HG03196 (cell line): ENCODE data around the gene MTSS2.
"Not testable (repeated sequence)": the region's sequence is repeated elsewhere in the genome, so short reads cannot be mapped to it uniquely, and the experiment has no call there.

Experiments used
- ATAC-seq: cut with Tn5 transposase; IDR thresholded peaks from one replicate; pipeline ENCODE4 v1.9.1; 2021; ENCODE audit not compliant: unreplicated experiment

MTSS2 gene

DNA sequence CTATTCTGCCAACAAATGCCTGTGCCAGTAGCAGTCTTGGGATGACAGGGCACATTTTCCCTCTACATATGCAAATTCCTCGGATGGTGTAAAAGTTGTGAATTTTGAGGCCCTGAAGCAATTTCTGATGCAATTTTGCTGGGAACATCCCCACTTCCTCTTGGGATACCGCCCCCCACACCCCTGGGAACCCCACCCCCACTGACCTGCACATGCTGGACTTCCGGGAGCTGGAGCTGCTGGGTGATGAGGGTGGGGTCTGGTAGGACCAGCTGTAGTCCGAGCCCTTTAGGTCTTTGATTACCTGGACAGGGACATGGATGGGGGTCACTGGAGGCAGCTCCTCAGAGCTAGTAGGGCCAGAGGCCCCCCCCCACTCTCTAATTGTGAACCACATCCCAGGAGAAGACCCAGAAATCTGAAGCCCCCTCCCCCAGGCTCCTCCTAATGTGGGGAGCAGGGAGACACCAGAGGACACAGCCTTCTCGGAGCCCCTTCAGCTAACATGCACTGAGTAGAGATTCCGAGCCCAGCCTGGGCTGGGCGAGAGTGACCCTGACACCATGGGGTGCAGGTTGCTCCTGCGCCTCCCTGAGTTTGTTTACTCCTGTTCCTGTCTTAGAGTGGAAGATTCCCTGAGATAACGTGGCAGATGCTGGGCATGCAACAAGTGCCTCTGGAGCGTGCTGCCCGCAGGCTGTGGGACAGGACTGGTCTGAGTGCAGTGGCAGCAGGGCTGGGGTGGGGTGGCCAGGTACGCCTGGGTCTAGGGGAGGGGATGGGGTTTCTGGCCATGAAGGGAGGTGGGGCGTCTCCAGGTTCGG, 9.0 kb downstream of the MTSS2 start:
- no peak for ATAC-seq

DNA sequence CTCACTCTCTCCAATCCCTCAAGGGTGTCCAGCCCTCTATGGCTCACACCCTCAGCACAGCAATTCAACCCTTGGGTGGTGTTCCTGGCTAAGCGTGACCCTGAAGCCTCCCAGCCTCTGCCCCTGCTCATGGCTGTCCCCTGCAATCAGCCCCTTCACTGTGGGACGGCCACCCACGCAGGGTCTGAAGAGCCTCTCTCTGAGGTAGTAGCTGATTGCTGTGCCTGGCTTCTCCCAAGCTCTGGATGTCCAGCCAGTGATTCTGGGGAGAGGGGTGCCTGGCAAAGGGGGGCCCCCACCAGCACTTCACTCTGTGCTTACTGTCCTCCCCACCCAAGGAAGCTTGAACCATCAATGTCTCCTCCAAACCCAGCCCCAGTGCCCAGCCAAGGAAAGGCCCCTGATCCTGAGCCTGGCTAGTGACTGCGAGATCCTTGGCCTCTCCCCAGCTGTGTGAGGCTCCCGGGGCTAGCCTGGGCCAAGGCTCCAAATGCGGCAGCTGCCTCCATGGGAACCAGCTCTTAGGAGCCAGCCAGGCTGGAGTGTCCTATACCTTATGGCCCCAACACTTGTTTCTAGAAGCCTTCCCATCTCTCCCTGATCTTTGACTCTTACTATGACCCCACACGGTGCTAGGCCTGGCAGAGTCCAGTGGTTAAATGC, 9.9 kb downstream of the MTSS2 start:
- ATAC-seq, result no peak

DNA sequence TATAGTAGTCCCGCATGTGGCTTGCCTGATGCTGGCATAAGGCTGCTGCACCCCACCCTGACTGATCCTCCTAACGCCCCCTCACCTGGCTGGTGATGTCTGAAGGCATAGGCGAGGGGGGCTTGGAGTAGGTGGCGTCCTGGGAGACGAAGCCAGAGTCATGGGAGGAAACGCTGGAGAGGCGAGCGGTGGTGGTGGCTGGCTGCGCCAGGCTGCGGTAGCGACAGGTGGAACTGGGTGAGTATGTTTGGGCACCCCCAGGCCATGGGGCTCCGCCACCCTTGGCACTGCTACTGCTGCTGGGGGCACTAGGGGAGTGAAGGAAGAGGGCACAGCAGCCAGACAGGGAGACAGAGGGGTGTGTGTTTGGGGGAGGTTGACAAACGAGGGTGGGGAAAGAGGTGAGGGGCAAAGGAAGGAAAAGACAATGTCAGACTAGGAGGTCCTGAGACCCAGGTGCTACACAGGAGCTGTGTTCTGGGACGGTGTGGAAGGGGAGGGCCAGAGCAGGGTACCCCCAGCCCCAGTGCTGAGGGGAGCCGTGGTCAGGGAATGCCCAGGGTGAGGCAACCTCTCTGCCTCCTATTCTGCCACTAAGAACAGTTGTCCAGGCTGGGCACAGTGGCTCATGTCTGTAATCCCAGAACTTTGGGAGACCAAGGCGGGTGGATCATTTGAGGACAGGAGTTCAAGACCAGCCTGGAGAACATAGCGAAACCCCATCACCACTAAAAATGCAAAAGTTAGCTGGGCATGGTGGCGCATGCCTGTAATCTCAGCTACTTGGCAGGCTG, 11.4 kb downstream of the MTSS2 start:
- ATAC-seq, result no peak

DNA sequence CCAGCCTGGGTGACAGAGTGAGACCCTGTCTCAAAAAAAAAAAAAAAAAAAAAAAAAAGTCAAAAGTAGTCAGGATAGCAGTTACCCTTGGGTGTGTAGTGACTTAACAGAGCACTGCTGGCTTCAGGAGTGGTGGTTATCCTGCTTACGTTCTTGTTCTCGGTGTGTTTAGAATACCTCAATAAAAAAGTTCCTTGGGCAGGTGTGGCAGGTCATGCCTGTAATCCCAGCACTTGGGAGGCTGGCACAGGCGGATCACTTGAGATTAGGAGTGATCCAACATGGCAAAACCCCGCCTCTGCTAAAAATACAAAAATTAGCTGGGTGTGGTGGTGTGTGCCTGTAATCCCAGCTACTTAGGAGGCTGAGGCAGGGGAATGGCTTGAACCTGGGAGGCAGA, 14.9 kb downstream of the MTSS2 start:
- not testable (repeated sequence) for ATAC-seq

DNA sequence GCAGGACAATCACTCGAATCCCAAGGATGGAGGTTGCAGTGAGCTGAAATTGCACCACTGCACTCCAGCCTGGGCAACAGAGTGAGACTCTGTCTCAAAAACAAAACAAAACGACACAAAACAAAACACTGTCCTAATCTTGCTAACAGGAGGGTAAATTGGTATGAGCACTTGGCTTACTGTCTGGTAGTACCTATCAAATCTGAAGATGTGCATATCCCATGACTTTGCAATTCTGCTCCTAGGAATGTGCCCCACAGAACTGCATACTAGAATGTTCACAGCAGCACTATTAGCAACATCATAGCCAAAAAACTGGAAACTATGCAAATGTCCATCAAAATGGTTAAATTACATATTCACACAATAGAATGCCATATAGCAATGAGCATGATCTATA, 15.7 kb downstream of the MTSS2 start:
- no peak for ATAC-seq

DNA sequence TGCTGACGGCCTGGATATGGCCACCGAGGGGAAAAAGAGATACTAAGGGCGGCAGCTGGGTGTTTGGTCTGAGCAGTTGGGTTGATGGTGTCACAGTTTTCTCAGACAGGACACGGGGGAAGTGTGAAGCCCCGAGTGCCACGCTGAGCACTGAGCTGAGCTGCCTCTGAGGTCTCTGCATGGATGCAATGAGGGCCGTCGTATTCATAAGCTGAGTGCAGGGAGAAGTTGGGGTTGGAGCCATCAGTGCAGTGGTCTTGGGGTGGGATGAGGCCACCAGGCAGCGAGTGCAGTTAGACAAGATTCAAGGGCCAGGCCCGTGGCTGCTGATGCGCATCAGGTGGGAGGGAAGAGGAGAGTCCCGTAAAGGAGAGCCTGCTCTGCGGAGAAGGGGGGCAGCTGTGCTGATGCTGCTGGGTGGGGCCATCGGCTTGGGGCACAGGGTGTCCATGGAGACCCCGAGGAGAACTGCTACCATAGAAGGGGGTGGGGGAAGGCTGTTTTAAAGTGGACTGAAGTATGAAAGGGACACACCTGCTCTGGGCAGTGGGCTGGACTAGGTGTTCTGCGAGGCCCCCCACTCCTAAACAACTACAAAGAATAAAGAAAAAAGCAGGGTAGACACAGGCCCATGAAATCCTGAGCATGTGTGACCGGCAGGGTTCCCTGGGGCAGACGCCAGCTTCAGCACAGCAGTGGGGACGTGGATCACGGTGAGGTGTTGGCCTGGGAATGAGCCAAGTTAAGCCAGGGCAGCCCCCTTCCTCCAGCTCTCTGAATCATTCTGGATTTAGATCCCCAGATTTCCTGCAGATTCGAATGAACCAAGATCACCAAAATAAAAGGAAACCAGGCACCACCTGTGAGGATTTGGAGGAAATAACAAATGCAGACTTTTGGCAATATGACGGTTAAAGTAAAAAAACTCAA, 19.8 kb downstream of the MTSS2 start:
- no peak for ATAC-seq

DNA sequence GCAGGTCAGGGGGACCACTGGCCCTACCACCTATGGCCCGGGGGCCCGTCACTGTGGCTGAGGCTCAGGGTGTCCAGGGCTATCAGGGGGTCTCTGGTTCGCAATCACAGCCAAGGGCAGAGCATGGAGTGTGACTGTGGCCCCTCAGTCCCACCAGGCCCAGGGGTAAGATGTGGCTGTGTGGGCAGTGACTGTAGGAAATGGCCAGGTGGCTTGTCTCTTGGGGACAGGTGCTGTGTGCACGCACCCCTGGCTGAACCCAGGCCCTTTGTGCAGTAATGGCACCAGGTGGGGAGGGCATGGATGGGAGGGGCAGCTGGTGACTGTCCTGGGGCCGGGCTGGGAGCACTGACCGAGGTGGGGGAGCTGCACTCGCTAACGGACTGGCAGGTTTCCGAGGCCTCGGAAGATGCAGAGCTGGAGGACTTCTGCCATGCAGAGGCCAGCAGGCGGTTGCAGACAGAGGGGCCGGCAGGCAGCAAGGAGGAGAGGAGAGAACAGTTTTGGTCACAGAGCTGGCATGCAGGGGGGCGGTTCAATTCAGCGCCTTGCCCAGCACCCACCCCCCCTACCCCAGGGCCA, 20.6 kb downstream of the MTSS2 start:
- no peak for ATAC-seq

DNA sequence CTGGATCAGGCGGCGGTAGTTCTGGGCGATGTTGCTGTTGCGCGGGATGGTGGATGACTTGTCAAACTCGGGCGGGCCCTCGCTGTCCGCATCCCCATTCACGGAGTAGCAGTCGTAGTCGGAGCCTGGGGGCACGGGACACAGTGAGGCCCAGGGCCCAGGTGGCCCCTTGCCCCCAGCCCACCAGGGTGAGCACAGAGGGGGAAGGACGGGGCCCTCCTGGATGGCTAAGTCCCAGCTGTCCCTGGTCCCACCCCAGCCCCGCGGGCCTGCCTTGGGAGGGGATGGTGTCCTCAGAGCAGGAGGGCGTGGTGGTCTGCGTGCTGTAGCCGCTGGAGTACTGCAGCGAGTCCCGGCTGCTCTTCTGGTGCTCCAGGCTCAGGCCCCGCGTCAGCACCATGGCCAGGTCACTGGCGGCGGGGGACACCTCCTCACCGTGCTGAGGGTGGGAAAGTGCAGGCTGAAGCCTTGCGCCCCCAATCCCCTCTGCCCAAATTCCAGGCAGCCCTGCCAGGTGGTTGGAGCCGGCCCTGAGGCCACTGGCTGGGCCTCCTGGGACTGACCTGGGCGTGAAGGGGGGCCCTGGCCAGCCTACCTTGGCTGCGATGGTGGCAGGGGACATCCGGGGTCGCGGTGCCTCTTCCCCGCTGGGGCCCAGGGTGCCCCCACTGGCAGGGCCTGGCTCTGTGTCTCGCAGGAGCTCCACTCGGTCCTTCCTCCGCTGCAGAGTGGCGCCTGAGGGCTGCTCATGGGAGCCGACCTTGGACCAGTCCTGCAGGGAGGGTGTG, 21.3 kb downstream of the MTSS2 start:
- no peak for ATAC-seq

DNA sequence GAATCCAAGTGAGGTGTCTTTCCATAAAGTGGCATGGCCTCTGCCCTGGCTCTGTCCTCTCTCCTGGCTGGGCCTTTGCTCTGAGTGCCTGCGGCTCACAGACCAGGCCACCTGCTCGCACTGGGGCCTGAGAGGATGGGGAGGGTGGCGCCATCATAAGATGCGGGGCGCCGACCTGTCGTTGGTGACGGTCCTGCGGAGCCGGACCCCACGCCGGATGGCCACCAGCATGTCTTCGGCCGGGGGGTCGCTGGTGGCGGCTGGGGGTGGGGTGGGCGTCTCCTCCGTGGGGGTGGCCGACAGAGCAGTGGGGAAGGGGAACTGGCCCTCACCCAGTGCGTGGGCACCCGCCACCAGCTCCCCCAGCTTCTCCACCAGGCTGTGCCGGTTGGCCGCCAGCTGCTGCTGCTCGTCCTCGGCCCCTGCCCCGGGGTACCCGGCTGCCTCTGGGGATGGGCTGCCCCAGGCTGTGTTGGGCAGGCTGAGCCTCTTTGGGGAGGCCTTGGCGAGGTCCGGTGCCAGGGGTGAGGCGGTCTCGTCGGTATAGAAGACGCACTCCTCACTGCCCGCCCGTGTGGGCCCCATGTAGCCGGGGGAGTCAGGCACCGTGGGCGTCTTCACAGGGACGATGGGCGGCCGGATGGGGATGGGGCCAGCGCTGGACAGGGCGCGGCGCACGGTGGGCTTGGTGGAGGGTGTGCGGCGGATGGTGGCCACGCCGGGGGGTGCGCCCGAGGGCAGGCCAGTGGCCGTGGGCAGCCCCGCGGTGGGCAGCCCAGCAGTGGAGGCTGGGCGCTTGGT, 22.1 kb downstream of the MTSS2 start:
- ATAC-seq, result no peak

DNA sequence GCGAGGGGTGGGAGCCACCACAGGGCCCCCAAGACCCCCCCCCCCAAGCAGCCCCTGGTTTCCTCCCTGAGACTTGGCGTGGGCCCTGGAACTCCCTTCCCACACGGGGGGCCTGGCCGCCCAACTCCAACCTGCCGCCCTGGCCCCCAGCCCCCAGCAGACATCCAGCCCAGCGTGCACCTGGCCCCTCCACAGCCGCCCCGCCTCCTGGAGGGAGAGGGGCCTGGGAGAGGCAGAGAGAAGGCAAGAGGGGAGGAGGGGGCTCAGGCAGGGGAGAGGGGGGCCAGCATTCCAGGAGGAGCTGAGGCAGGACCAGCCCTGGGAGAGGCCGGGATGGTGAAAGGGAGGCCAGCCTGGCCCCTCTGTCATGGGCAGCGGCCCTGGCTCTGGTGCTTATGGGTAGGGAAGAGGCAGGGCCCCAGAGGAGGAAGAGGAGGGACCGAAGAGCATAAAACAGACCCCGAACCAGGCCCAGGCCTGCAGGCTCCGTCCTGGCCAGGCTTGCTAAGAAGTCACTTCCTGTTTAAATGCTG, 22.8 kb downstream of the MTSS2 start:
- no peak for ATAC-seq

DNA sequence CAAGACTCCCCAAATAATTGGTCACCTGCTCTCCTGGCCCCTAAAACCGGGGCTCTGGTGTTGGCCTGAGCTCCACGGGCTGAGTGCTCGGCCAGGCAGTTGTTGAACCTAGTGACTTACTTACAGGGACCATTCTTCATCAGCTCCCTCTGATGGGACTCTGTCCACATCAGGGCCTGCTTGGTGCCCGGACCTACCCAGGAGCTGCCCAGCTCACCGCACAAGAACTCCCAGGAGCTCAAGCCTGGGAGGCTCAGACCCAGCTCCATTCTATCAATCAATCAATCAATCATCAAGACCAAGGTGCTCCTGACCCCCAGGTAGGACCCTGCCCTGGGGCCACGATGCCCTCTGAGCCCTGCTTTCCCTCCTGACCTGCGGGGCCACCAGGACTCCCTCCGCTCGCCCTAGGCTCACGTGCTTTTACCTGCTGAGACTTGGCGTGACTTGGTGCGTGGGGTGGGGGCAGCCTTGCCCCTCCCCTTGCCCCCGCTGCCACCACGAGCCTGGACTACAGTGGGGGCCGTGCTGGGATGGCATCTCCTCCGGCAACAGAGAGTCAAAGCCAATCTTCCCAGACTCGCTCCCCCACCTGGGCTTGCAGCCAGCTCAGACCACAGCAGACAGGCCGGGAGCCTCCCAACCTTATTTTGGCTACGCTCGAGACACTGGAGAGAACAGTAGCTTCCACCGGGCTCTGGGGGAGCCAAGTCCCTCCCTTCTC, 23.8 kb downstream of the MTSS2 start:
- ATAC-seq, result no peak

DNA sequence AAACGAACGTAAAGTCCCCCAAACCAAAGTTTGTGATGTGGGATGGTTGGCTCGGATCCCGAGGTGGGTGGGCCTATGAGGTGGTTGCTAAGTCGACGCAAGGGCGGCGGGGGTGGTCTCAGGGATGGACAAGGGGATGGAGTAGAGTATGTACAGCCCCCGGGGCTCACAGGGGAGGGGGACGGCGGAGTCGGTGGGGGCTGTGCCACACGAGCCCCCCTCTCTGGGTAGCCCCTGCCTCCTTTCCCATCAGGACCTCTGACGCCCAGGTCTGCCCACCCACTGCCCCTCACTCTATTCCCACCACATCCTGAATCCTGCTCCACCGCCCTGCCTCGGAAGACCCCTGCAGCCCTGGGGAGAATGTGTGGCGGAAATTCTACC, 24.3 kb downstream of the MTSS2 start:
- ATAC-seq, result no peak

DNA sequence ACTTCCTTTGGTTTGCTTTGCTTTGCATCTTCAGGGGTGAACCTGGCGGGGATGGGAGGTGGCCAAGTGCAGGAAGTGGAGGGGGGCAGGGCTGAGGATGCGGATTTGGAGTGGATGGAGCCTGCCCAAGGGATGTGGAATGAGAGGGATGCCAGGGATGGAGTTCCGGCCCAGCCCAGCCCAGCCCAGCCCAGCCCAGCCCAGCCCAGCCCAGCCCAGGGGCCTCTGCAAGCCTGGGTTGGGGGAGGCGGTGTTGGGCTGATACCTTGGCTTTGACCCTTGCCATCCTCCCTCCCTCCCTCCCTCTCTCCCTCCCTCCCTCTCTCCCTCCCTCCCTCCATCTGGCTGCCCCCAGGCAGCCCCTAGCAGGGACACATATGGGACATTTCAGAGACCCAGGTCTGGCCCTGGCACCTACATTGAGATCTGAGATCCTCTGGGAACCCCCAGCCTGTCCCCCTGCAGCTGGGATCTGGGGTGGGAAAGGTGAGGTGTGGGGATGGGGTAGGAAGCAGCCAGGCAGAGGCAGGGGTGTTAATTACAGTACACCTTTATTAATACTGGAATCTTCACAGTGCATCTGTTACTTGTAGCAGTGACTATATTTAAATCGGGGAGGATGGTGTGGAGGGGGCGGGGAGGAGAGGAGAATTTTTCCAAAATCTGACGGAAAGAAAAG, 25.0 kb downstream of the MTSS2 start:
- no peak for ATAC-seq

DNA sequence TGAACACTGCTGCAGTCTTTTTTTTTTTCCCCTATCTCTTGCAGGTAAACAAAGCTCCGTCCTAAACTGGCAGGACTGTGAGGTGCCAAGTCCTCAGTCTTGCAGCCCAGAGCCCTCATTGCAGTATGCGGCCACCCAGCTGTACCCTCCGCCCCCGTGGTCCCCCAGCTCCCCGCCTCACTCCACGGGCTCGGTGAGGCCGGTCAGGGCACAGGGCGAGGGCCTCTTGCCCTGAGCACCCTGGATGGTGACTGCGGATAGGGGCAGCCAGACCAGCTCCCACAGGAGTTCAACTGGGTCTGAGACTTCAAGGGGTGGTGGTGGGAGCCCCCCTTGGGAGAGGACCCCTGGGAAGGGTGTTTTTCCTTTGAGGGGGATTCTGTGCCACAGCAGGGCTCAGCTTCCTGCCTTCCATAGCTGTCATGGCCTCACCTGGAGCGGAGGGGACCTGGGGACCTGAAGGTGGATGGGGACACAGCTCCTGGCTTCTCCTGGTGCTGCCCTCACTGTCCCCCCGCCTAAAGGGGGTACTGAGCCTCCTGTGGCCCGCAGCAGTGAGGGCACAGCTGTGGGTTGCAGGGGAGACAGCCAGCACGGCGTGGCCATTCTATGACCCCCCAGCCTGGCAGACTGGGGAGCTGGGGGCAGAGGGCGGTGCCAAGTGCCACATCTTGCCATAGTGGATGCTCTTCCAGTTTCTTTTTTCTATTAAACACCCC, 25.7 kb downstream of the MTSS2 start:
- no peak for ATAC-seq

DNA sequence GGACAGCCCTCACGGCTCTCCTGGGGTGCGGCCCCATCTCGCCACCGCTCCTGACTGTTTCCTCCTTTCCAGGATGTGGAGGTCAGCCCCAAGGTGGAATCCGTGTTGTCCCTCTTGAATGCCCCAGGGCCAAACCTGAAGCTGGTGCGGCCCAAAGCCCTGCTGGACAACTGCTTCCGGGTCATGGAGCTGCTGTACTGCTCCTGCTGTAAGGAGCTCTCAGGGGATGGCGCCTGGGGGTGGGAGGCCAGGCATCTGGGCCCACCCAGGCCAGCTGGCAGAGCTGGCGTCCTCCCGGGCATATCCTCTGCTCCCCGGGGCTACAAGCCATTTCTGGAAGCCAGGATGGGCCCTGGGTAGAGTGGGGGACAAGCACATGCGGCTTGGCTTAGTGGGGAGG, 26.3 kb downstream of the MTSS2 start:
- ATAC-seq, result no peak

DNA sequence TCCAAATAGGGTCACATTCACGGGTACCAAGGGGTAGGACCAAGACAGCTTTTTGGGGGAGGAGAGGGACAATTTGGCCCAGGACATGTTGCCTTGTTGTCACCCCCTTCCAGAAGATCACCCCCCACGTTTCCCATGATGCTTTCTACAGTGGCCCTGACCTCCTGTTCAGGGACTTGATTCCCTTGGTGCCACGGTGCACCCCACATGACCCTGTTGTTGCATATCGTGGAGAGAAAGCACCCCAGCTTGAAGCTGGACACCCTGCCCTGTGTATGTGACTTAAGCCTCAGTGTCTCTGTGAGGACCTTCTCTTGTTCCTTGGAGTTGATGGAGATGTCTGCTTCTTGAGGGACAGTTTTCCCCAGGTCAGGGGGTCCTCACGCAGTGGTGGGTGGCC, 26.9 kb downstream of the MTSS2 start:
- no peak for ATAC-seq

DNA sequence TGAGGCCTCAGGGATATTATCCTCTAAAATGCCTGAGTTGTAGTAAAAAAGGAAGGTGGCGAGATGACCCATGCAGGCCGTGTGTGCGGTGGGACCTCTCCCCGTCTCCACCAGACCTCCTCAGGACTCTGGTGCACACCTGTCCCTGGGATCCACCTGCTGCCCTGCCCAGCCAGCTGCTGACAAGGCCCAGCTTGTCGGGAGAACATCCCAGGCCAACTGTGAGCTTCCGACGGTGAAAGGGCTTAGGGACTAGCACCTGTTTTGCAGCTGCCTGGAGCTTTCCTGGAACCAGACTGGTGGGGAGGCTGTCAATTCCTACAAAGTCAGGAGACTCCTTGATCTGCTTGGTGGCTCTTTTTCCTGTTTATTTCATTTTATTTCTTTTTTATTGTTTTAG, 27.9 kb downstream of the MTSS2 start:
- no peak for ATAC-seq
